ENCODE measurements around the gene KRTAP5-1. TPM values are rescaled to one million over a fixed set of nuclear protein-coding genes. Genes with fewer than 3 reads are reported as not detected.
A peak's percentile ranks its signal among the peaks of the same experiment; 100 is the strongest.

KRTAP5-1 gene
- total RNA-seq, 1 donor from 2014 or later = not detected

DNA sequence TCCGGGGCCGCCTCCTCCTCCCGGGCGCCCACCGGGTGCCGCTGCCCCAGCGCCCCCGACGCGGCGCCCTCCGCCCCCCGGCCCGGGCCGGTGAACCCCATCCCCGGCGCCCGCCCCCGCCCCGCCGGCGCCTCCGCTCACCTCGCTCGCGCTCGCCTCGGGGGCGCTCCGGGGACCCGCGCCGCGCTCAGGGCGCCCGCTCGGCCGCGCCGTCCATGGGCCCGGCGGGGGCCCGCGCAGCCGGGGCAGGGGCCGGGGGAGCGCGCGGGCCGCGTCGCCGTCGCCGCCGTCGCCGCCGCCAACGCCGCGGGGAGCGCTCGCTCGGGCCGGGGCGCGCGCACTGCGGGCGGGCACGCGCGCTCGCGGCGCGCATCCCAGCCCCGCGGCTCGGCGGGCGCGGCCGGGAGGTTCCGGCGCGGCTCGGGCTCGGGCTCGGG is 13.3 kb downstream of the KRTAP5-1 start:
- Mint-ChIP-seq H3K27me3 (ENCODE audit: low read depth) (no peaks in the 10 kb centered on the region), H3K4me3 (ENCODE audit: unreplicated experiment) (no peak overlapping the region), H3K4me1 (ENCODE audit: low read depth) (peaks cover 28% of the 10 kb centered on the region), H3K9me3 (ENCODE audit: low read depth) (no peaks in the 10 kb centered on the region), H3K36me3 (ENCODE audit: low read depth) (no peaks in the 10 kb centered on the region), H3K27ac (ENCODE audit: unreplicated experiment) (no peak overlapping the region)
- TF ChIP-seq, protein P1, sequence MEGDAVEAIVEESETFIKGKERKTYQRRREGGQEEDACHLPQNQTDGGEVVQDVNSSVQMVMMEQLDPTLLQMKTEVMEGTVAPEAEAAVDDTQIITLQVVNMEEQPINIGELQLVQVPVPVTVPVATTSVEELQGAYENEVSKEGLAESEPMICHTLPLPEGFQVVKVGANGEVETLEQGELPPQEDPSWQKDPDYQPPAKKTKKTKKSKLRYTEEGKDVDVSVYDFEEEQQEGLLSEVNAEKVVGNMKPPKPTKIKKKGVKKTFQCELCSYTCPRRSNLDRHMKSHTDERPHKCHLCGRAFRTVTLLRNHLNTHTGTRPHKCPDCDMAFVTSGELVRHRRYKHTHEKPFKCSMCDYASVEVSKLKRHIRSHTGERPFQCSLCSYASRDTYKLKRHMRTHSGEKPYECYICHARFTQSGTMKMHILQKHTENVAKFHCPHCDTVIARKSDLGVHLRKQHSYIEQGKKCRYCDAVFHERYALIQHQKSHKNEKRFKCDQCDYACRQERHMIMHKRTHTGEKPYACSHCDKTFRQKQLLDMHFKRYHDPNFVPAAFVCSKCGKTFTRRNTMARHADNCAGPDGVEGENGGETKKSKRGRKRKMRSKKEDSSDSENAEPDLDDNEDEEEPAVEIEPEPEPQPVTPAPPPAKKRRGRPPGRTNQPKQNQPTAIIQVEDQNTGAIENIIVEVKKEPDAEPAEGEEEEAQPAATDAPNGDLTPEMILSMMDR (IDR thresholded peaks at IDR 0.05) = no peak
- DNase-seq (ENCODE audit: low spot score) = no peak

DNA sequence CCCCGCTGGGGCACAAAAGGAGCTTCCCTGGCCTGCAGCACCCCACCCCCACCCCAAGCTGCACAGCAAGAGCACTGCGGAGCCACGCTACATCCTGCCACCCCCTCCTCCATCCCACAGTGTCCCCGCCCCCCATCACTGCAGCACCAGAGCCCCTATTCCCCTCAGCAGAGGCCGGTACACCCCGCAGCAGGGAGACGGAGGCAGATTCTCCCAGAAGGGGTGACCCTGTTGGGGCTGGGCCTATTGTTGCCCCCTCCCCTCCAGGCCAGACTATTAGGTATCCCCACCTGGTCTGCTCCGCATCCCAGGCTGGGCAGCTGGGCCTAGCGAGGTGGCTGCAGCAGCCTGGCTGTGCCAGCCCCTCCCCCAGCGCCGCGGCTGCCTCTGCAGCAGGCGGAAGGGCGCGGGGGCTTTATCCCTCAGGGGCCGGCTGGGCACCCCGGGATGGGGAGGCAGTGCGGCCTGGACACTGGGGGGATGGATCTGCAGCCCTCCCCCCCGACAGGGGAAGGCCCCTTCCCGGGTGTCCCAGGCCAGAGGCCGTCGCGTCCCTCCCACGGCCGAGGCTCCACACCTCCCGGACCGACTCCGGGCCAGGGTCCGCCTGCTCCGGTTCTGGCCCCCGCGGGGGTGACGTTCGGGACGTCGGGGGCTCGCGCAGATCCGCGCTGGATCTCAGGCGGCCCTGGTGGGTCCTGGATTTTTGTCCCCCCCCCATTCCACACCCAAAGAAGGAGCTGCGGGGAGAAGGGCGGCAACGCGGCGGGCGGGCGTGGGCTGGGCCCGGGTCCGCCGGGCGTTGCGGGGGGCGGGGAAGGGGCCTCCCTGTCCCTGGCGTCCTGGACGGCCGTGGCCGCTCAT is 14.0 kb downstream of the KRTAP5-1 start:
- H3K9me3 Mint-ChIP-seq (ENCODE audit: low read depth) = no peaks in the 10 kb centered on the region
- H3K4me1 Mint-ChIP-seq (ENCODE audit: low read depth) = peaks cover 28% of the 10 kb centered on the region
- no peak overlapping the region for H3K27ac Mint-ChIP-seq (ENCODE audit: unreplicated experiment)
- H3K4me3 Mint-ChIP-seq (ENCODE audit: unreplicated experiment) = peak overlapping the region; percentile 70
- H3K36me3 Mint-ChIP-seq (ENCODE audit: low read depth) = no peaks in the 10 kb centered on the region
- no peaks in the 10 kb centered on the region for H3K27me3 Mint-ChIP-seq (ENCODE audit: low read depth)
- no peak for DNase-seq (ENCODE audit: low spot score)
- TF ChIP-seq, protein P1 (IDR thresholded peaks at IDR 0.05) = no peak

DNA sequence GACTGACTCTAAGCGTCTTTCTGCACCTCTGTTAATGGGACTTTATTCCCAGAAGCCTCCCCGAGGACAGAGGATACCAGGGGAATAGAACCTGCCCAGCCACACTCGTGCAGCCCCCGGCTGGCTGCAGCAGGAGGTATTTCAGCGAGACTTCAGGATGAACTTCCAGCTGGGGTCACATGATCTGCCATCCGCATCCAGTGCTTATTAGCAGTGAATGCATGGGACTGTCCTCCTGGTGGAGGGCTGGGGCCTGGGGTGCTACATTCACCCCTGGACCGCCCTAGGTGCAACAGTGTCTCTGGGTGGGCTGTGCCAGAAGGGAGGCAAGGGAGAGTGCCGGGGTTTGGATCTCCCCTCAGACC is 14.6 kb downstream of the KRTAP5-1 start:
- DNase-seq (ENCODE audit: low spot score) = no peak
- H3K36me3 Mint-ChIP-seq (ENCODE audit: low read depth) = no peaks in the 10 kb centered on the region

DNA sequence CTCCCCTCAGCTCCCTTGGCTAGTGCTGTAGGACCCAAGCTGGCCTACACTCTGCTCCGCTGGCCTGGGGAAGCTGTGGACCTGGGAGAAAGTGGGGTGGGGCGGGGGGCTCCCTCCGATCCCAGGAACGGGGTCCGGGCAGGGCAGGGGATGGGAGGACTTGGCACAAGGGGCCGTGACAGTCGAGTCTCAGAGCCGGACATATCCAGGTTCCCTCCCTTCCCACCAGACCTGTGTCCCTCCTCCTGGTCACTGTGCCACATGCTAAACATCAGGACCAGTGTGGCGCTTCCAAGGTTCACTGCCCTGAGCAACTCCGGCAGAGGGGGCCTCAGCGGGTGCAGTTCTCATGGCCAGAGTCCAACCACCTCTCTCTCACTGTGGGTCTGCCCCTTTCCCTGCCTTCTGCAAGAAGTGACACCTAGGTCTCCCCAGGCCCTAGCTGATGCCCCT is 15.1 kb downstream of the KRTAP5-1 start:
- DNase-seq (ENCODE audit: low spot score) = no peak
- Mint-ChIP-seq H3K4me3 (ENCODE audit: unreplicated experiment) (peak overlapping the region; percentile 70), H3K9me3 (ENCODE audit: low read depth) (no peaks in the 10 kb centered on the region), H3K27ac (ENCODE audit: unreplicated experiment) (no peak overlapping the region), H3K4me1 (ENCODE audit: low read depth) (peaks cover 29% of the 10 kb centered on the region), H3K27me3 (ENCODE audit: low read depth) (no peaks in the 10 kb centered on the region), H3K36me3 (ENCODE audit: low read depth) (no peaks in the 10 kb centered on the region)
- TF ChIP-seq, protein P1 (IDR thresholded peaks at IDR 0.05) = no peak

More for the DNA sequence above, 14.6 kb downstream of the KRTAP5-1 start:
- Mint-ChIP-seq H3K27me3 (ENCODE audit: low read depth) (no peaks in the 10 kb centered on the region), H3K4me3 (ENCODE audit: unreplicated experiment) (peak overlapping the region; percentile 70), H3K9me3 (ENCODE audit: low read depth) (no peaks in the 10 kb centered on the region), H3K4me1 (ENCODE audit: low read depth) (peaks cover 28% of the 10 kb centered on the region), H3K27ac (ENCODE audit: unreplicated experiment) (no peak overlapping the region)
- TF ChIP-seq, protein P1 (IDR thresholded peaks at IDR 0.05) = no peak

DNA sequence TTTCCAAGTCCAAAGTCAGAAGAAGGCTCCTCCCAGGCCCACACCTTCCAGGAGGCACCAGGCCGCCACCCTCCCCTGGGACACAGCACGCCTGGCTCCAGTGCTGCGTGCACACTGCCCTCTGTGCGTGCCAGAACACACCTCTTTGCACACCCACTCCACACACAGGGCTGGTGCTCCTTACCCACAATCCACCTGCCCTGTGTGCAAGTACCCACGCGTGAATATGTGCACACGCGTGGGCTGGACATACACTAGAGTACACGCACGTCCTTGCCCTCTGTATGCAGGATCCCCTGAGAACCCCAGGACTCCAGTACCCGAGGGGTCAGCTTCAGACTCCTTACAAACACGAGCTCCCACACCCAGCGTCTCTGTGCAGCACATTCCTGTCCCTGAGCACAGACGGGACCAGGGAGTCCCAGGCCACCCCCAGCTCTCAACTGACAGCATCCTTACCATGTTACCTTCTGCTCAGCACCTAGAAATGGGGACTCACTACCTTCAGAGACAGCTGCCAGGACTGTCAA is 15.8 kb downstream of the KRTAP5-1 start:
- Mint-ChIP-seq H3K4me3 (ENCODE audit: unreplicated experiment) (no peak overlapping the region), H3K4me1 (ENCODE audit: low read depth) (peaks cover 31% of the 10 kb centered on the region), H3K9me3 (ENCODE audit: low read depth) (no peaks in the 10 kb centered on the region), H3K27ac (ENCODE audit: unreplicated experiment) (no peak overlapping the region), H3K36me3 (ENCODE audit: low read depth) (no peaks in the 10 kb centered on the region), H3K27me3 (ENCODE audit: low read depth) (no peaks in the 10 kb centered on the region)
- no peak for DNase-seq (ENCODE audit: low spot score)
- TF ChIP-seq, protein P1 (IDR thresholded peaks at IDR 0.05) = no peak

Data from chondrocyte (in vitro differentiated cells).